Stimulated activated CD4-positive, alpha-beta T cell treated with anti-CD3 and anti-CD28 coated beads, Interleukin-1b, Interleukin-23, amount 100 ng/mL, for 48 hours (primary cell): ENCODE results near the gene DYNLRB2.

Source experiments
- DNase-seq: peaks from one replicate; pipeline ENCODE4 v3.0.0-alpha.2; 2020

Gene DYNLRB2

DNA sequence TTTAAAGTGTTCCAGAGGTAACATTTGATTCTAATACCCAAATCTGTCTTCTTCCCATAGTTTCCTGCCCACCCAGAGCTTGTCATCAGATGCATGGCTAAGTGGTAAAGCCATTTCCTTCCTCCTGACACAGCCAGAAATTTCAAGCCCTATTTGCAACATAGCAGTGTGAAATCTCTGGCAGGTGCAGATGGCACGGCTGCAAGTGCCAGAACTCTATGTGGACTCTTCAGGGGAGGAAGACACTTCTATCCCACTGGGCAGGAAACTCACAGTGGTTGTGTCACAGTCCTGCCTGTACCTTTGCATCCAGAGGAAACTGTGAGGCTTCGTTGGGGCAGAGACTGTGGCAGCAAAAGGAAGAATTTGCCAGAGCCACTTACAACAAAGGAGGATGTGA lies 13.2 kb downstream of the DYNLRB2 start:
- DNase-seq, result no peak

DNA sequence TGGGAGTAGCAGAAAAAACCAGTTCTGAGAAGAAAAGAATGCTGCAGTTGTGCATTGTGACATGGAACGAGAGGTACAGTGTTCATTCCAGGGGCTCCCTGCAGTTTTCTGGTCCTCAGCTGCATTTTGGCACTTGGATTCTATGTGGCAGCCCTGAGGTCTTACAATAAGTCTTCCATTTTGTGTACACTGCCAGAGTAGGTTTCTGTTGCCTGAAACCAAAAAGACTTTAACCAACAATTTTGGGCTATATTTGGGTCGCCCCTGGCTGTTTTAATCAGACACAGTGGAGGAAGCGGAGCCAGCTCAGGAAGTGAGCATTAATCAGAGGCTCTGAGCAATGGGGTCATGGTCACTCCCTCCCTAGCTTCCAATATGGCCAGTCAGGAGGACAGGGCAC lies 15.7 kb downstream of the DYNLRB2 start:
- DNase-seq, result no peak

- DNase-seq, result no peak
Measured at GRCh38 chr16:80557037-80557436, 16.2 kb downstream of the DYNLRB2 start.

GRCh38 chr16:80559369-80559768 lies 18.6 kb downstream of the DYNLRB2 start:
- DNase-seq, result no peak

GRCh38 chr16:80563066-80563465 lies 22.3 kb downstream of the DYNLRB2 start:
- no peak for DNase-seq

DNA sequence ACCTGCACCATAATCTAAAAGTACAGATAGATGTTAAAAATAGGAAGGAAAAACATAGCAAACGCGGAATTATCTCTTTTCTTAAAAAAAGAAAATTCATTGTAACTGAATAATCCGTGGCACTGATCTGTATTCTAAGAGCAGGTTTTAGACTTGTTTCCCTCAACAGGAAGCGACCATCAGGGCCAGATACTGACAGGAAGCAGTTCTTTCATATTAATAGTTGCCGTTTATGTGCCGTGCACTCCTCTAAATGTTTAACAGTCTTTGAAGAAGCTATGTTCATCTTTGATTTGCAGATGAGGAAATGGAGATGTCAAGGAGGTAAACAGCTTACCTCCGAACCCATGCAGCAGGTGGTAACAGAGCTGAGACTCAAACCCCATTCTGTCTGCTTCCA lies 23.6 kb downstream of the DYNLRB2 start:
- DNase-seq, result no peak

DNA sequence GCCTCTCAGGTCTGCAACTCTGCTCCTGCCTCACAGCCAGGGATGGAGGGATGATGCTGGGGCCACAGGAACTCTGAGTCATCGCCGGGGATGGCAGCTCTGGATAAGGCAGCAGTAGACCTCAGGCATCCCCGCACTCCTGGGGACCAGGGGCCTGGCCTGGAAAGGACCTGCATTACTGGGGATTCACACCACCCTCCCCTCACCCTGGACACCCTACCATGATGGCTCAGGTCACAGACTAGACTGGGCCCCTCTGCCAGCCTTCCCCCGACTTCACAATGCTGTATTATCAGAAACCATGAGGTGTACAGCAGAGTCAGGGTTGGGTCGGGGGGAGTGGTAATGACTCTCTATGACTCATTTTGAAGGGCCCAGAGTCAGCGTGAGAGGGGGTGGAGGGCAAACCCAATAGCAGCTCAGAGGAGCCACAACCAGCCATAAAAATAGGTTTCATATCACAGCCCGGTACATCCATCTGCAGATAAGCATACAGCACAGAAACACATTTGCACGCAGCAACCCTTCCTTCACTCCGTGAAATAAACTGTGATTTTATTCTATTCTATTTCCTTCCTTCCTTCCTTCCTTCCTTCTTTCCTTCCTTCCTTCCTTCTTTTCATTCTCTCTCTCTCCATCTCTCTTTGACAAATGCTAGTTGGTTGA lies 28.8 kb downstream of the DYNLRB2 start:
- DNase-seq, result peak; percentile 89

GRCh38 chr16:80570106-80570478 lies 29.3 kb downstream of the DYNLRB2 start:
- no peak for DNase-seq

GRCh38 chr16:80573700-80574120 lies 32.9 kb downstream of the DYNLRB2 start:
- no peak for DNase-seq

- DNase-seq, result no peak
Measured at GRCh38 chr16:80576343-80576912, 35.6 kb downstream of the DYNLRB2 start.

DNA sequence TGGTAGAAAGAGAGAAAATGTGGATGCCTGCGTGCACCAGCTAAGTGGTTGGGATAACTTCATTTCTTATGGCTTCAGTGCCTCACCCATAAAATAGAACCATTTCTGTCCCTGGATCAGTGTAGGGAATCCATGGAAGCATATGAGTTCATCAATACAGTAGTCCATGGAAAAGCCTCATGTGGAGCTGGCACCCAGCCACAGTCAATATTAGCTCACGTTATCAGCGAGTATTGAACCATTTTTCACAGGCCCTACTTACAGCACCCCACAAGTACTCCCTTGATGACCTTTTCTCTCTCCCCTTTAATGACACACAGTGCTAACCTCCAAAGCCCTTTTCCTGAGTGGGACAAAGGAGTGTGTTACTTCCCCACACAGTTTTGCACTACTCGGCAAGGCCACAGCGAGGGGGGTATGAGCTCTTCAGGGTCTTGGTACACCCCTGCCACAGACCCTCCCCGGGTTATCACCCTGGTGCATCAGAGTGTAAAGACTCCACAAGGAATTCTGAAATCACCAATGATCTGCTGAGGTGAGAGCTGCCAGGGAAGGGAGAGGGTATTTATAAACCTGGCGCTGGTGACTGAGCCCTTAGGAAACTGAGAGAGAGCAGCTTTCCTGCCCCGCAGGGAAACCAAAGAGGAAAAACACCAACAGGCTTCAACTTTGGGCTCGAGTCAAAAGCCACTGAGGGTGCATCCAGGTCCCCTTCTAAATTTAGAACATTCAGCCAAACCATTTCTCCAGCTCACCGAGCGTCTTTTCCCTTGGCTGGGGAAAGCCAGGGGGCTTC lies 36.9 kb downstream of the DYNLRB2 start:
- DNase-seq, result no peak

- peak; percentile 83 for DNase-seq
Measured at GRCh38 chr16:80580109-80580832, 39.5 kb downstream of the DYNLRB2 start.

GRCh38 chr16:80583466-80583865 lies 42.7 kb downstream of the DYNLRB2 start:
- peak; percentile 71 for DNase-seq

GRCh38 chr16:80585764-80586163 lies 45.0 kb downstream of the DYNLRB2 start:
- DNase-seq, result no peak

- no peak for DNase-seq
Measured at GRCh38 chr16:80586476-80586875, 45.7 kb downstream of the DYNLRB2 start.

DNA sequence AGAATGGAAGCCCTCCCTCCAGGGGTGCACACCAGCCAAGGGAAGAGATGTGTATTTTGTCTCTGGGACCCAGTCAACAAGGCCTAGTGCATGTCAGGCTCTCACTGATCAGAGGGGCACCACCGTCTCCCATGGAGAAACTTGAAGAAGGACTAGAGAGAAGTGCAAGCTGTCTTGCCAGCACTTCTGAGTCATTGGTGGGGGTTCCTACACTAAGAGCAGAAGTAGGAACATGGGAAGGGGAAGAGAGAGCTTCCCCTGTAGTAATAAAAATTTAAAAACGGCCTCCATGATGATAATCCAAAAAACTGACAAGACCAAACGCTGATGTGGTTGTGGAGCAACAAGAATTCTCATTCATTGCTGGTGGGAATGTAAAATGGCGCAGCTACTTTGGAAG lies 46.3 kb downstream of the DYNLRB2 start:
- no peak for DNase-seq

- no peak for DNase-seq
Measured at GRCh38 chr16:80591071-80591915, 50.5 kb downstream of the DYNLRB2 start.

GRCh38 chr16:80592273-80592672 lies 51.5 kb downstream of the DYNLRB2 start:
- DNase-seq, result no peak

GRCh38 chr16:80594756-80595155 lies 54.0 kb downstream of the DYNLRB2 start:
- no peak for DNase-seq

DNA sequence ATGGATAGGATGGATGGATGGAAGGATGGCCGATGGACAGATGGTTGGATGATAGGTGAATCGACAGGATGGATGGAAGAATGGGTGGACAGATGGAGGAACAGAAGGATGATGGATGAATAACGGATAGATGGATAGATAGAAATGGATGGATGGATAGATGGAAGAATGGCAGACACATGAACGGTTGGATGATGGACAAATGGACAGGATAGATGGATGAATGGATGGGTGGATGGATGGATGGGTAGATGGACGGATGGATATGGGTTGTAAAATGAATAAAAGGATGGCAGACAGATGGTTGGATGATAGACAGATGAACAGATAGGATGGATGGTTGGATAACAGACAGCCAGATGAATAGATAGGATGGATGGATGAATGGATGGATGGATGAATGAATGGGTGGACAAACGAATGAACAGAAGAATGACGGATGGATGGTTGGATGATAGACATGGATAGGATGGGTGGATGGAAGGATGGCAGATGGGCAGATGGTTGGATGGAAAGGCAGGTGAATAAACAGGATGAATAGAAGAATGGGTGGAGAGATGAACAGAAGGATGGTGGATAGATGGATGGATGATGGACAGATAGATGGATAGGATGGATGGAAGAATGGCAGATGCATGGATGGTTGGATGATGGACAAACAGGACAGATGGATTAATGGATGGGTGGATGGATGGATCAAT lies 55.9 kb downstream of the DYNLRB2 start:
- DNase-seq, result no peak

GRCh38 chr16:80599466-80599865 lies 58.7 kb downstream of the DYNLRB2 start:
- DNase-seq, result no peak
